Fibroblast of lung (primary cell): ENCODE measurements around the gene MACROD2. TPM values are rescaled to one million over a fixed set of nuclear protein-coding genes. Genes with fewer than 3 reads are reported as not detected.

Experiments used
- DNase-seq, 2 donors: peaks; one replicate each; pipeline versions ENCODE4 v3.0.0 to v3.0.0-alpha.2; 2010; ENCODE audit warnings: low read depth in 2 of 2
- H2AFZ ChIP-seq: 2 replicates; pipeline ENCODE4 v1.5.1; 2012; ENCODE audit warnings: low read length, control low read depth, inconsistent platforms
- H3K27ac ChIP-seq: 2 replicates; pipeline ENCODE4 v1.5.1; 2011; ENCODE audit warnings: low read length, control low read depth; ENCODE audit not compliant: insufficient read depth
- H3K27me3 ChIP-seq: 2 replicates; pipeline ENCODE4 v1.5.1; 2011; ENCODE audit warnings: mild to moderate bottlenecking, low read length; ENCODE audit not compliant: control insufficient read depth, insufficient read depth
- H3K36me3 ChIP-seq: 2 replicates; pipeline ENCODE4 v1.5.1; 2011; ENCODE audit warnings: low read length; ENCODE audit not compliant: control insufficient read depth, insufficient read depth
- H3K4me1 ChIP-seq: 2 replicates; pipeline ENCODE4 v1.5.1; 2011; ENCODE audit warnings: low read length; ENCODE audit not compliant: control insufficient read depth, insufficient read depth; ENCODE audit errors: extremely low read depth
- H3K4me2 ChIP-seq: 2 replicates; pipeline ENCODE4 v1.5.1; 2011; ENCODE audit warnings: low read length, control low read depth; ENCODE audit not compliant: insufficient read depth; ENCODE audit errors: extremely low read depth
- H3K4me3 ChIP-seq, 4 experiments: fragments of 200-600 bp in 1 of 4; sonication (generic) in 1 of 4; replicated peaks in 1 of 4; 2 replicates each; pipeline ENCODE4 v1.5.1; 2011 to 2016; ENCODE audit warnings: low read length in 4 of 4, low read depth in 3 of 4, mild to moderate bottlenecking in 3 of 4, control low read depth in 2 of 4, inconsistent platforms in 1 of 4, mixed read lengths in 1 of 4; ENCODE audit not compliant: insufficient read depth in 1 of 4; ENCODE audit errors: control extremely low read depth in 1 of 4
- H3K79me2 ChIP-seq: 2 replicates; pipeline ENCODE4 v1.5.1; 2012; ENCODE audit warnings: mild to moderate bottlenecking, low read length, inconsistent platforms; ENCODE audit not compliant: control insufficient read depth, insufficient read depth
- H3K9ac ChIP-seq: 2 replicates; pipeline ENCODE4 v1.5.1; 2011; ENCODE audit warnings: mild to moderate bottlenecking, low read length, control low read depth; ENCODE audit not compliant: insufficient read depth
- H3K9me3 ChIP-seq: 2 replicates; pipeline ENCODE4 v1.5.1; 2012; ENCODE audit warnings: low read depth, low read length; ENCODE audit not compliant: control insufficient read depth, insufficient read depth
- H4K20me1 ChIP-seq: 2 replicates; pipeline ENCODE4 v1.5.1; 2011; ENCODE audit warnings: low read length; ENCODE audit not compliant: control insufficient read depth, insufficient read depth; ENCODE audit errors: extremely low read depth
- CTCF ChIP-seq, 2 donors: IDR thresholded peaks in 1 of 2; conservative IDR thresholded peaks in 1 of 2; 1 replicate in 1 of 2; 2 replicates in 1 of 2; pipeline ENCODE4 v1.5.1; 2011 to 2012; ENCODE audit warnings: low read length in 2 of 2, control low read depth in 1 of 2, inconsistent platforms in 1 of 2, low read depth in 1 of 2, mild to moderate bottlenecking in 1 of 2
- EZH2 ChIP-seq: IDR thresholded peaks from 2 replicates; pipeline ENCODE4 v1.5.1; 2012; ENCODE audit warnings: low read length, control low read depth, mild to moderate bottlenecking; ENCODE audit errors: missing control alignments
- polyA plus RNA-seq, 2 donors: library from polyadenylated mRNA; depleted of rRNA in 1 of 2; stranded (reverse) in 1 of 2; unstranded in 1 of 2; fragments of >200 nt; gene quantifications; 2 replicates each; pipeline ENCODE4 v1.2.1, GENCODE V29; 2011 to 2012; ENCODE audit warnings: missing spikeins in 1 of 2
- total RNA-seq: library from RNA; depleted of rRNA; stranded (reverse); fragments of >200 nt; gene quantifications from 2 replicates; pipeline ENCODE4 v1.2.1, GENCODE V29; 2014

The MACROD2 gene
- total and polyA plus RNA-seq, 2 donors (not counting 1 experiment from before 2014, with no cell fraction given), result 0.54 to 1.7 TPM

DNA sequence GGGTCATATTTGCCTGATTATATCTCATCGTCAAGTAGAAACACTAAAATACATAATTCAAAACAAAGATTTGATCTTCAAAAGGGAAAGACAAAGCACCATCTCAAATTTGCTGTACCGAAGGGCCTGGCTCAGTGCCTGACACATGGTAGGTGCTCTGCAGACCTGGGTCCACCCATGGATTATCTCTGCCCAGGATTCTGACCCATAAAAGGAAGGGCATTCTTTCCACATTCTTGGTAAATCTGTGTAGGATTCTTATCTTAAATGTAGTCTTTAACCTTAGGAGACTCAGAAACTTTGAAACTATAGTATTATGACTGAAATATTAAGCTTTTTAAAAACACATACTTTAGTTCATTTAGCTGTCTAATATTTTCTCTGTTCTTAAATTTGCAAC, 616.2 kb downstream of the MACROD2 start:
- Histone ChIP-seq H3K27me3 (no peaks in the 10 kb centered on the region), H3K9ac (no peak overlapping the region), H3K4me2 (no peak overlapping the region), H4K20me1 (no peaks in the 10 kb centered on the region), H3K9me3 (no peaks in the 10 kb centered on the region), H2AFZ (no peak overlapping the region), H3K27ac (no peak overlapping the region), H3K4me3 (no peak overlapping the region), H3K4me1 (no peaks in the 10 kb centered on the region), H3K36me3 (no peaks in the 10 kb centered on the region), H3K79me2 (no peaks in the 10 kb centered on the region)
- no peak for TF ChIP-seq EZH2
- no peak for TF ChIP-seq CTCF (conservative IDR thresholded peaks at IDR 0.05 in 1 of 2, IDR thresholded peaks at IDR 0.05 in 1 of 2; ENCODE audit: low read depth in 1 of 2, low read length in 2 of 2)
- DNase-seq, result no peak

DNA sequence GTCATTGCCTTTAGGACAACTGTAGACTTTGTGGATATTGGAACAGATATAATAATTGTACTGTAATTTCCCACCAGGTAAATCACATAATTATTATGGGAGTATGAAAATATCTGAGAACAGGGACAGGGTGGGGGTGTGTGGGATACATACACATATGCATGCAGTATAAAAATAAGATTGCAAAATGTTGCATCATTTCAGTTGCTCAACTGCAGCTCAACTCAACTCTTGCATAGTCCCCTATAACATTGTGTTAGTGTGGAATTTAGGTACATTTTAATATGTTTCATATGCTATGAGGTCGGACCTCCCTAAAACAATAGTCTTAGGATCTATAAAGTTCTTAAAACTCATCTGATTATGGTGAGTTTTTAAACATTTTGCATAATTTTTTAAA, 617.1 kb downstream of the MACROD2 start:
- peak in 1 of 2 donors; percentile 89 for DNase-seq
- Histone ChIP-seq H3K27ac (no peak overlapping the region), H3K27me3 (no peaks in the 10 kb centered on the region), H3K36me3 (no peaks in the 10 kb centered on the region), H3K4me3 (no peak overlapping the region), H3K9ac (no peak overlapping the region), H3K9me3 (no peaks in the 10 kb centered on the region), H3K4me2 (no peak overlapping the region), H4K20me1 (no peaks in the 10 kb centered on the region), H3K4me1 (no peaks in the 10 kb centered on the region), H2AFZ (no peak overlapping the region), H3K79me2 (no peaks in the 10 kb centered on the region)
- TF ChIP-seq CTCF (conservative IDR thresholded peaks at IDR 0.05 in 1 of 2, IDR thresholded peaks at IDR 0.05 in 1 of 2; ENCODE audit: low read depth in 1 of 2, low read length in 2 of 2), result no peak
- no peak for TF ChIP-seq EZH2

DNA sequence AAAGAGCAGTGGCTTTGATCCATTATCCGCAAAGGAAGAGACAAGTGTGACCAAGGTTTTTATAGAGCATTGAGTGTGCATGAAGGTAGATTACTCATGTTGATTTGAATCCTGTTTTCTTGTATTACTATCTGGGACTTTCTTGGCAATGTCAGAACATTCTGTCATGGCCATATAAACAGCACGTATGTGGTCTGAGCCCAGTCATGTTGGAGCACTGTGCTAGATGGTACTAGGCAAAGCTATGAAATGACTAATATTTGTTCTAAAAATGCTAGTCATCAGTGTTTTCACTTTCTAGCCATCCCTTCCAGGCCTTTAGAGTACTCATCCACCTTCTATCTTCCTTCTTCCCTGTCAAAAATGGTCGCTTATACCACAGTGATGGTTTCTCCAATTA, 620.7 kb downstream of the MACROD2 start:
- no peak overlapping the region for H2AFZ ChIP-seq
- no peak overlapping the region for H3K4me2 ChIP-seq
- H3K36me3 ChIP-seq, result no peaks in the 10 kb centered on the region
- no peaks in the 10 kb centered on the region for H3K9me3 ChIP-seq
- no peaks in the 10 kb centered on the region for H3K27me3 ChIP-seq
- H3K27ac ChIP-seq, result no peak overlapping the region
- no peak overlapping the region for H3K4me3 ChIP-seq
- H3K9ac ChIP-seq, result no peak overlapping the region
- no peaks in the 10 kb centered on the region for H3K79me2 ChIP-seq
- DNase-seq, result no peak
- no peak for TF ChIP-seq CTCF (conservative IDR thresholded peaks at IDR 0.05 in 1 of 2, IDR thresholded peaks at IDR 0.05 in 1 of 2; ENCODE audit: low read depth in 1 of 2, low read length in 2 of 2)
- TF ChIP-seq EZH2, result no peak
- no peaks in the 10 kb centered on the region for H4K20me1 ChIP-seq
- H3K4me1 ChIP-seq, result no peaks in the 10 kb centered on the region
